GM18907 (cell line): ENCODE data around the gene BNIP3.
"Not testable (repeated sequence)": the region's sequence is repeated elsewhere in the genome, so short reads cannot be mapped to it uniquely, and the experiment has no call there.

Experiments used
- ATAC-seq: cut with Tn5 transposase; IDR thresholded peaks from one replicate; pipeline ENCODE4 v1.9.1; 2021; ENCODE audit warnings: mild to moderate bottlenecking, moderate library complexity; ENCODE audit not compliant: unreplicated experiment

Gene BNIP3

GRCh38 chr10:132002004-132002403, 20.3 kb upstream of the BNIP3 start:
- ATAC-seq = no peak

- ATAC-seq = no peak
These were observed 19.7 kb upstream of the BNIP3 start for GRCh38 chr10:132001238-132001972.

GRCh38 chr10:131998845-131999681, 17.3 kb upstream of the BNIP3 start:
- ATAC-seq = no peak

GRCh38 chr10:131998050-131998844, 16.5 kb upstream of the BNIP3 start:
- no peak for ATAC-seq

- no peak for ATAC-seq
These were observed 15.8 kb upstream of the BNIP3 start for GRCh38 chr10:131997366-131998049.

- ATAC-seq = no peak
These were observed 15.0 kb upstream of the BNIP3 start for GRCh38 chr10:131996466-131997365.

GRCh38 chr10:131994435-131994834, 12.7 kb upstream of the BNIP3 start:
- no peak for ATAC-seq

GRCh38 chr10:131993275-131993674, 11.6 kb upstream of the BNIP3 start:
- ATAC-seq = no peak

GRCh38 chr10:131991726-131992125, 10.0 kb upstream of the BNIP3 start:
- no peak for ATAC-seq

GRCh38 chr10:131987786-131988185, 6.1 kb upstream of the BNIP3 start:
- not testable (repeated sequence) for ATAC-seq

- not testable (repeated sequence) for ATAC-seq
These were observed 5.6 kb upstream of the BNIP3 start for GRCh38 chr10:131987301-131987700.

GRCh38 chr10:131986851-131987250, 5.1 kb upstream of the BNIP3 start:
- not testable (repeated sequence) for ATAC-seq

- ATAC-seq = no peak
These were observed 2.1 kb upstream of the BNIP3 start for GRCh38 chr10:131983780-131984179.

GRCh38 chr10:131982796-131983195, 1.1 kb upstream of the BNIP3 start:
- no peak for ATAC-seq

- peak; percentile 36 for ATAC-seq
These were observed 548 bp upstream of the BNIP3 start for GRCh38 chr10:131982185-131982756.

- no peak for ATAC-seq
These were observed 828 bp downstream of the BNIP3 start for GRCh38 chr10:131980761-131981428.

- no peak for ATAC-seq
These were observed 1.4 kb downstream of the BNIP3 start for GRCh38 chr10:131980321-131980720.

GRCh38 chr10:131979821-131980270, 1.9 kb downstream of the BNIP3 start:
- no peak for ATAC-seq

GRCh38 chr10:131979336-131979735, 2.4 kb downstream of the BNIP3 start:
- ATAC-seq = no peak
